Activated CD4-positive, alpha-beta T cell treated with anti-CD3 and anti-CD28 coated beads for 4 hours (primary cell): ENCODE measurements around the gene TMEM30A.
A peak's percentile ranks its signal among the peaks of the same experiment; 100 is the strongest.

Source experiments
- DNase-seq, 2 donors: peaks; one replicate each; pipeline ENCODE4 v3.0.0-alpha.2; 2020

Gene TMEM30A

GRCh38 chr6:75284632-75285282, at the start of gene TMEM30A:
Gene TMEM30A, minus strand, starts transcription at chr6:75284792. Its CDS starts 154 bp downstream, at chr6:75284638.
- DNase-seq, result peak; percentile 96 to 97

- no peak for DNase-seq
These were observed 49.1 kb upstream of the TMEM30A start for GRCh38 chr6:75333676-75334200.

- no peak for DNase-seq
These were observed 46.6 kb upstream of the TMEM30A start for GRCh38 chr6:75331151-75331550.

- no peak for DNase-seq
These were observed 45.1 kb upstream of the TMEM30A start for GRCh38 chr6:75329703-75330102.

- no peak for DNase-seq
These were observed 43.2 kb upstream of the TMEM30A start for GRCh38 chr6:75327807-75328206.

- no peak for DNase-seq
These were observed 42.1 kb upstream of the TMEM30A start for GRCh38 chr6:75326557-75327258.

- DNase-seq, result no peak
These were observed 34.3 kb upstream of the TMEM30A start for GRCh38 chr6:75318900-75319299.

GRCh38 chr6:75317503-75318206, 33.1 kb upstream of the TMEM30A start:
- no peak for DNase-seq

- no peak for DNase-seq
These were observed 31.4 kb upstream of the TMEM30A start for GRCh38 chr6:75315978-75316377.

GRCh38 chr6:75308250-75308988, 23.8 kb upstream of the TMEM30A start:
- DNase-seq, result no peak

- no peak for DNase-seq
These were observed 22.9 kb upstream of the TMEM30A start for GRCh38 chr6:75307364-75308004.

GRCh38 chr6:75306064-75306463, 21.5 kb upstream of the TMEM30A start:
- DNase-seq, result no peak

- DNase-seq, result no peak
These were observed 21.0 kb upstream of the TMEM30A start for GRCh38 chr6:75305573-75305972.

- DNase-seq, result no peak
These were observed 17.7 kb upstream of the TMEM30A start for GRCh38 chr6:75302280-75302679.

GRCh38 chr6:75301537-75301936, 16.9 kb upstream of the TMEM30A start:
- DNase-seq, result no peak

- DNase-seq, result no peak
These were observed 16.5 kb upstream of the TMEM30A start for GRCh38 chr6:75301088-75301487.

- no peak for DNase-seq
These were observed 15.9 kb upstream of the TMEM30A start for GRCh38 chr6:75300531-75300855.

GRCh38 chr6:75299801-75300530, 15.4 kb upstream of the TMEM30A start:
- no peak for DNase-seq

- DNase-seq, result no peak
These were observed 12.5 kb upstream of the TMEM30A start for GRCh38 chr6:75296811-75297779.

GRCh38 chr6:75292555-75292954, 8.0 kb upstream of the TMEM30A start:
- DNase-seq, result no peak

GRCh38 chr6:75291744-75292143, 7.2 kb upstream of the TMEM30A start:
- DNase-seq, result no peak
